ENCODE measurements around the gene PPEF2. TPM values are rescaled to one million over a fixed set of nuclear protein-coding genes. Genes with fewer than 3 reads are reported as not detected.

PPEF2 gene
- total RNA-seq, 1 donor from 2014 or later, result not detected

DNA sequence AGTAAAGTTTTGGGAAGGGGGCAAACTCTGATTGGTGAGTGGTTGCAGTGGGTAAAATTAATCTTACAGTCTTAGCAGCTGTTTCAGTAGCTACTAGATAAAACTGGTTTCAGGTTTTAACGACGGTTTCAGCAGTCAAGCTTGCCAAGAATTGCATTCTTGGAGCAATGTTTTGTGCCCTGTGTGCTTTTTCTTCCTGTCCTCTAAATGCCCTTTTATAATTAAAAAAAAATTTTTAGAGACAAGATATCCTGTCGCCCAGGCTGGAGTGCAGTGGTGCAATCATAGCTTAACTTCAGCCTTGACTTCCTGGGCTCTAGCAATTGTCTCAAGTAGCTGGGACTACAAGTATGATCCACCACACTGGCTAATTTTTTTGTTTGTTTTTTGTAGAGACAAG is 6.3 kb upstream of the PPEF2 start:
- no peaks in the 10 kb centered on the region for H3K36me3 ChIP-seq (ENCODE audit: control insufficient read depth, insufficient read depth, low read length)
- H3K4me3 ChIP-seq (ENCODE audit: low read depth, low read length), result no peak overlapping the region
- DNase-seq (ENCODE audit: low read depth), result no peak
- no peaks in the 10 kb centered on the region for H3K27me3 ChIP-seq (ENCODE audit: control insufficient read depth, insufficient read depth, low read length)
- TF ChIP-seq, protein P1, sequence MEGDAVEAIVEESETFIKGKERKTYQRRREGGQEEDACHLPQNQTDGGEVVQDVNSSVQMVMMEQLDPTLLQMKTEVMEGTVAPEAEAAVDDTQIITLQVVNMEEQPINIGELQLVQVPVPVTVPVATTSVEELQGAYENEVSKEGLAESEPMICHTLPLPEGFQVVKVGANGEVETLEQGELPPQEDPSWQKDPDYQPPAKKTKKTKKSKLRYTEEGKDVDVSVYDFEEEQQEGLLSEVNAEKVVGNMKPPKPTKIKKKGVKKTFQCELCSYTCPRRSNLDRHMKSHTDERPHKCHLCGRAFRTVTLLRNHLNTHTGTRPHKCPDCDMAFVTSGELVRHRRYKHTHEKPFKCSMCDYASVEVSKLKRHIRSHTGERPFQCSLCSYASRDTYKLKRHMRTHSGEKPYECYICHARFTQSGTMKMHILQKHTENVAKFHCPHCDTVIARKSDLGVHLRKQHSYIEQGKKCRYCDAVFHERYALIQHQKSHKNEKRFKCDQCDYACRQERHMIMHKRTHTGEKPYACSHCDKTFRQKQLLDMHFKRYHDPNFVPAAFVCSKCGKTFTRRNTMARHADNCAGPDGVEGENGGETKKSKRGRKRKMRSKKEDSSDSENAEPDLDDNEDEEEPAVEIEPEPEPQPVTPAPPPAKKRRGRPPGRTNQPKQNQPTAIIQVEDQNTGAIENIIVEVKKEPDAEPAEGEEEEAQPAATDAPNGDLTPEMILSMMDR (IDR thresholded peaks at IDR 0.05; ENCODE audit: insufficient read depth, low read length, poor library complexity, severe bottlenecking), result no peak

DNA sequence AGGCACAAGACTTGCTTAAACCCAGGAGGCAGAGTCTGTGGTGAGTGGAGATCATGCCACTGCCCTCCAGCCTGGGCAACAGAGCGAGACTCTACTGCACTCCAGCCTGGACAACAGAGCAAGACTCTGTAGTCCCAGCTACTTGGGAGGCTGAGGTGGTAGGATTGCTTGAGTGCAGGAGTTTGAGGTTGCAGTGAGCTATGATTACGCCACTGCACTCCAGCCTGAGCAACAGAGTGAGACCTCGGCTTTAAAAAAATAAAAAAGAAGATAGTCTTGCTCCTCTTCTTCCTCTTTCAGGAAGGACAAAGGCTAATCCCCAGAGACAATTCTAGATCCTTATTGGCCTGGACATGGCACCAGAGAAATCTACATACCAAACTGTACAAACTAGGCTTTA is 5.7 kb upstream of the PPEF2 start:
- H3K27me3 ChIP-seq (ENCODE audit: control insufficient read depth, insufficient read depth, low read length), result no peaks in the 10 kb centered on the region
- H3K4me3 ChIP-seq (ENCODE audit: low read depth, low read length), result no peak overlapping the region
- TF ChIP-seq, protein P1 (IDR thresholded peaks at IDR 0.05; ENCODE audit: insufficient read depth, low read length, poor library complexity, severe bottlenecking), result no peak
- no peaks in the 10 kb centered on the region for H3K36me3 ChIP-seq (ENCODE audit: control insufficient read depth, insufficient read depth, low read length)
- no peak for DNase-seq (ENCODE audit: low read depth)

DNA sequence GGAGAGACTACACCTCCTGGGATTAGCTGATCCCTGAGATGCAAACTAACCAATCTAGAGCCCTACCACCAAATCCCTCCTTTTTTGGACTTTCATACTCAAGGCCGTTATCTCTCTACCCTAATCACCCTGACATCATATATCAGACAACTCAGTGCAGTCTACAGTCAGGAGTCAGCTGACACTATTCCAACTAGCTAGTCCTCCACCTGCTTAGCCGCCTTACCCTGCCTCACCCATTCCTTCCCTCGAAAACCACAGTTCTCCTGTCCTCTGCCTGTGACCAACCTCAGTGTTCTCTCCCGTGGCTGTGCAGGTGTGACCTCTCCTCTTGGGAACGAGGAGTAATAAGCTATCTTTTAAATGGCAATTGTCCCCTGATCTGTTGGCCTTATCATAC is 1.8 kb upstream of the PPEF2 start:
- TF ChIP-seq, protein P1 (IDR thresholded peaks at IDR 0.05; ENCODE audit: insufficient read depth, low read length, poor library complexity, severe bottlenecking), result no peak
- no peaks in the 10 kb centered on the region for H3K27me3 ChIP-seq (ENCODE audit: control insufficient read depth, insufficient read depth, low read length)
- H3K4me3 ChIP-seq (ENCODE audit: low read depth, low read length), result no peak overlapping the region
- DNase-seq (ENCODE audit: low read depth), result no peak
- no peaks in the 10 kb centered on the region for H3K36me3 ChIP-seq (ENCODE audit: control insufficient read depth, insufficient read depth, low read length)

DNA sequence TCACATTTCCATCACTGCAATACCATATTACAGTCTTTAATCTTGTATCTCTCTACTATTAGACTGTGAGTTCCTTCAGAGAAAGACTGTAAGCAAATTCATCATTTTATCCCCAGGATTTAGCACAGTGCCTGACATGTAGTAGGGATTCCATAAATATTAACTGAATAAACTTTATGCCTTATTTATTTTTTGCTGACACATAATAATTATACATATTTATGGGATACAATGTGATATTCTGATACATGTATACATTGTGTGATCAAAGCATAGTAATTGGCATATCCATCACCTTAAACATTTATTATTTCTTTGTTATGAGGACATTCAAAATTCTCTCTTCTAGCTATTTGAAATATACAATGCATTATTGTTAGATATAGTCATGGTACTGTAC is 3.7 kb downstream of the PPEF2 start:
- H3K36me3 ChIP-seq (ENCODE audit: control insufficient read depth, insufficient read depth, low read length), result no peaks in the 10 kb centered on the region
- TF ChIP-seq, protein P1 (IDR thresholded peaks at IDR 0.05; ENCODE audit: insufficient read depth, low read length, poor library complexity, severe bottlenecking), result no peak
- no peak for DNase-seq (ENCODE audit: low read depth)
- no peak overlapping the region for H3K4me3 ChIP-seq (ENCODE audit: low read depth, low read length)
- H3K27me3 ChIP-seq (ENCODE audit: control insufficient read depth, insufficient read depth, low read length), result no peaks in the 10 kb centered on the region

DNA sequence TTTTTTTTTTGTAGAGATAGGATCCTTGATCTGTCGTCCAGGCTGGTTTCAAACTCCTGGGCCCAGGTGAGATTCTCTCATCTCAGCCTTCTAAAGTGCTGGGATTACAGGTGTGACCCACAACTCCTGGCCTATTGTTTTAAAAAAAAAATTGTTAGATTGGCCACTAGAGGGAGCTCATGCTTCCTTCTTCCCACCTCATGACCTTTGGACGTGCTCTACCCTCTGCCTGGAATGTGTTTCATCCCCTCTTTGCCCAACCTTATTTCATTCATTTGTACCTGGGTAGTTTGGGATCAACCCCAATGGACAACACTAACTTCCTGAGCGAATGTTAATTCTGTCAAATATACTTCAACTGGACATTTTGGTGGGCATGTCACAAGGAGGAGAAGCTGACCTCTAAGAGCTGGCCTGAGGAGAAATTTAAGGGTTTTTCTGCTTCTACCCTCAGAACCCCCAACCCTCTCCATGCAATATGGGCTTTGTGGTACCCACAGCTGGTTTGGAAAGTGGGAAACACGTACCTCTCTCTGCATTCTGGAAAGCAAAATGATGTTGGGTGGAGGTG is 6.4 kb downstream of the PPEF2 start:
- no peaks in the 10 kb centered on the region for H3K27me3 ChIP-seq (ENCODE audit: control insufficient read depth, insufficient read depth, low read length)
- TF ChIP-seq, protein P1 (IDR thresholded peaks at IDR 0.05; ENCODE audit: insufficient read depth, low read length, poor library complexity, severe bottlenecking), result peak; percentile 59
- H3K4me3 ChIP-seq (ENCODE audit: low read depth, low read length), result no peak overlapping the region
- DNase-seq (ENCODE audit: low read depth), result no peak
- no peaks in the 10 kb centered on the region for H3K36me3 ChIP-seq (ENCODE audit: control insufficient read depth, insufficient read depth, low read length)

DNA sequence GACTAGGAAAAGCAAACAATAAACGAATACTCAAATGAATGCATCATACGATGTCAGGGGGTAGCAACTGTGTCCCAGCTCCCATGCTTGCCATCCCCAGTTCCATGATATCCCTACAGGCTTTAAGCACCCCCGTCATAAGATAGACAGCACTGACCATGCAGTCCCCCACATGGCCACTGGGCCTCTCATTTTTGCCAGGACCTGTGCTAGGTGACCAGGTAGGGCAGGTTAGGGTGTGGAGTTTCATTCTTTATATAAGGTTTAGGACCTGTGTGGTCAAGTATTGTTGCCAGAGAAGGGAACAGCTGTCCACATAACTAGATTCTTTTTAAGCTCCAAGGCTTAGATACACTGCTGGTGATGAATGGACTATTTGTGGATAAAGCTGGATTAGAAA is 9.7 kb downstream of the PPEF2 start:
- Histone ChIP-seq H3K27me3 (ENCODE audit: control insufficient read depth, insufficient read depth, low read length) (no peaks in the 10 kb centered on the region), H3K36me3 (ENCODE audit: control insufficient read depth, insufficient read depth, low read length) (no peaks in the 10 kb centered on the region), H3K4me3 (ENCODE audit: low read depth, low read length) (no peak overlapping the region)
- DNase-seq (ENCODE audit: low read depth), result no peak
- TF ChIP-seq, protein P1 (IDR thresholded peaks at IDR 0.05; ENCODE audit: insufficient read depth, low read length, poor library complexity, severe bottlenecking), result peak; percentile 3
